ENCODE results near the gene COBL. TPM values are rescaled to one million over a fixed set of nuclear protein-coding genes. Genes with fewer than 3 reads are reported as not detected.

The COBL gene
- total and polyA plus RNA-seq, 9 of the 15 experiments (the other 6 are each of a cell fraction or from before 2014, with no cell fraction given) = 0.01 to 2.4 (median 0.09) TPM; not detected in 3

GRCh38 chr7:51186531-51186930 lies 130.1 kb downstream of the COBL start (continued):
- TF ChIP-seq ZBTB33 (CRISPR knock-in tag; IDR thresholded peaks at IDR 0.05) = no peak
- no peak for TF ChIP-seq ID3 (CRISPR knock-in tag; IDR thresholded peaks at IDR 0.05)
- TF ChIP-seq ID3 (tag; IDR thresholded peaks at IDR 0.05) = no peak

- POLR2A ChIA-PET = interaction anchor here (0.6 kb wide), 1 partner anchor 14 kb away, joined by 3 read pairs; no protein-coding TSS in a partner anchor
- no peak for ATAC-seq
- H3K9ac ChIP-seq (ENCODE audit: insufficient read depth in 1 of 2, low read depth in 2 of 2, low read length in 2 of 2) = no peak overlapping the region
- TF ChIP-seq ZNF239 (CRISPR knock-in tag; IDR thresholded peaks at IDR 0.05) = 0 out of 2 replicates have a peak, but pooled peaks have one; percentile 61
- TF ChIP-seq SIRT6 (IDR thresholded peaks at IDR 0.05; ENCODE audit: low read depth, low read length) = no peak
- H3K36me3 ChIP-seq (ENCODE audit: control insufficient read depth, insufficient read depth, low read length) = no peaks in the 10 kb centered on the region
- intact Hi-C loops (cut with micrococcal nuclease) = no loop called here
- 0% methylated on average over 6 of the region's 6 CpGs for WGBS (ENCODE audit: insufficient coverage, low coverage, missing lambda C conversion rate)
- no peaks in the 10 kb centered on the region for H3K4me1 ChIP-seq (replicated peaks in 1 of 2; ENCODE audit: control insufficient read depth in 2 of 2, insufficient read depth in 2 of 2, low read length in 2 of 2)
- CTCF ChIA-PET (ENCODE audit: low intra/inter-chr PET ratio) = no interaction called here
- H3K27ac ChIP-seq (ENCODE audit: extremely low read depth, low read depth, low read length) = no peak overlapping the region
- no peak for DNase-seq (ENCODE audit: extremely low read depth in 1 of 4, low spot score in 3 of 4)
- H3K9me1 ChIP-seq (ENCODE audit: control insufficient read depth, insufficient read depth, low read length) = no peaks in the 10 kb centered on the region
- H3K4me2 ChIP-seq (ENCODE audit: insufficient read depth, low read length) = no peak overlapping the region
- no peak overlapping the region for H2AFZ ChIP-seq (ENCODE audit: low read depth, low read length)
- H3K79me2 ChIP-seq (ENCODE audit: control insufficient read depth, insufficient read depth, low read length) = no peaks in the 10 kb centered on the region
- H3K9me3 ChIP-seq (replicated peaks; ENCODE audit: control insufficient read depth, insufficient read depth, low read depth, low read length) = no peaks in the 10 kb centered on the region
- no TSS peak for BruUV-seq (replicated peaks)
- H3K4me3 ChIP-seq = no peak overlapping the region
- in situ Hi-C loops (cut with MboI) = no loop called here
- no peaks in the 10 kb centered on the region; the same call in 1 of the 2 replicates for H4K20me1 ChIP-seq (replicated peaks; ENCODE audit: control insufficient read depth, insufficient read depth, low read length)
- FAIRE-seq = no peak
- H3K27me3 ChIP-seq (ENCODE audit: control insufficient read depth in 2 of 2, insufficient read depth in 2 of 2, low read length in 2 of 2) = peaks cover 2 to 22% of the 10 kb centered on the region in 2 experiments; a peak in 3 of 5 replicates
These were observed 133.9 kb downstream of the COBL start for GRCh38 chr7:51182636-51183166.
